ENCODE results near the gene INVS. TPM values are rescaled to one million over a fixed set of nuclear protein-coding genes. Genes with fewer than 3 reads are reported as not detected.

The INVS gene
- total RNA-seq, 4 donors from 2014 or later: 22.1 to 56.9 (median 37.3) TPM

- H3K36me3 ChIP-seq: no peaks in the 10 kb centered on the region
- no peak for TF ChIP-seq POLR2A (IDR thresholded peaks at IDR 0.05)
- TF ChIP-seq CTCF (IDR thresholded peaks at IDR 0.05): no peak
- no peaks in the 10 kb centered on the region for H3K9me3 ChIP-seq
Measured at GRCh38 chr9:100196828-100197227, 97.8 kb downstream of the INVS start.

GRCh38 chr9:100197553-100197952 is 98.5 kb downstream of the INVS start:
- Histone ChIP-seq H3K27me3 (no peaks in the 10 kb centered on the region), H3K27ac (no peak overlapping the region), H3K9me3 (no peaks in the 10 kb centered on the region), H3K4me1 (no peaks in the 10 kb centered on the region), H3K4me3 (no peak overlapping the region), H3K36me3 (no peaks in the 10 kb centered on the region)
- no peak for DNase-seq
- TF ChIP-seq POLR2A (IDR thresholded peaks at IDR 0.05) (no peak), CTCF (IDR thresholded peaks at IDR 0.05) (no peak)

More at GRCh38 chr9:100196828-100197227, 97.8 kb downstream of the INVS start:
- H3K4me1 ChIP-seq: no peaks in the 10 kb centered on the region
- DNase-seq: no peak
- no peaks in the 10 kb centered on the region for H3K27me3 ChIP-seq
- H3K27ac ChIP-seq: no peak overlapping the region
- no peak overlapping the region for H3K4me3 ChIP-seq

GRCh38 chr9:100202806-100203205 is 103.8 kb downstream of the INVS start:
- Histone ChIP-seq H3K4me3 (no peak overlapping the region), H3K4me1 (no peaks in the 10 kb centered on the region), H3K9me3 (no peaks in the 10 kb centered on the region), H3K36me3 (no peaks in the 10 kb centered on the region), H3K27ac (no peak overlapping the region), H3K27me3 (no peaks in the 10 kb centered on the region)
- DNase-seq: no peak
- TF ChIP-seq CTCF (IDR thresholded peaks at IDR 0.05): no peak
- no peak for TF ChIP-seq POLR2A (IDR thresholded peaks at IDR 0.05)

- TF ChIP-seq POLR2A (IDR thresholded peaks at IDR 0.05) (no peak), CTCF (IDR thresholded peaks at IDR 0.05) (no peak)
Measured at GRCh38 chr9:100204796-100205195, 105.8 kb downstream of the INVS start.

GRCh38 chr9:100206899-100207298 is 107.9 kb downstream of the INVS start:
- no peak for TF ChIP-seq CTCF (IDR thresholded peaks at IDR 0.05)
- TF ChIP-seq POLR2A (IDR thresholded peaks at IDR 0.05): no peak
- Histone ChIP-seq H3K27me3 (no peaks in the 10 kb centered on the region), H3K27ac (no peak overlapping the region), H3K4me1 (no peaks in the 10 kb centered on the region), H3K36me3 (no peaks in the 10 kb centered on the region), H3K4me3 (no peak overlapping the region), H3K9me3 (no peaks in the 10 kb centered on the region)
- DNase-seq: no peak

More at GRCh38 chr9:100204796-100205195, 105.8 kb downstream of the INVS start:
- no peaks in the 10 kb centered on the region for H3K36me3 ChIP-seq
- DNase-seq: no peak
- no peak overlapping the region for H3K27ac ChIP-seq
- H3K4me3 ChIP-seq: no peak overlapping the region
- no peaks in the 10 kb centered on the region for H3K9me3 ChIP-seq
- no peaks in the 10 kb centered on the region for H3K27me3 ChIP-seq
- H3K4me1 ChIP-seq: no peaks in the 10 kb centered on the region

- H3K36me3 ChIP-seq: no peaks in the 10 kb centered on the region
- no peaks in the 10 kb centered on the region for H3K27me3 ChIP-seq
- H3K9me3 ChIP-seq: no peaks in the 10 kb centered on the region
- no peak overlapping the region for H3K4me3 ChIP-seq
- H3K27ac ChIP-seq: no peak overlapping the region
- no peak for DNase-seq
- no peaks in the 10 kb centered on the region for H3K4me1 ChIP-seq
- TF ChIP-seq POLR2A (IDR thresholded peaks at IDR 0.05): no peak
Measured at GRCh38 chr9:100208673-100209072, 109.6 kb downstream of the INVS start.
